GM11168 (cell line): ENCODE data around the gene CCDC69.
"Not testable (repeated sequence)": the region's sequence is repeated elsewhere in the genome, so short reads cannot be mapped to it uniquely, and the experiment has no call there.

Experiments used
- in situ Hi-C: fragments of 300-500 bp; cut with MboI; formaldehyde crosslinking; loops from one replicate; pipeline ENCODE4 v1.12.0; 2022; ENCODE audit warnings: low sequenced_read_pairs; ENCODE audit not compliant: unreplicated experiment

Gene CCDC69

DNA sequence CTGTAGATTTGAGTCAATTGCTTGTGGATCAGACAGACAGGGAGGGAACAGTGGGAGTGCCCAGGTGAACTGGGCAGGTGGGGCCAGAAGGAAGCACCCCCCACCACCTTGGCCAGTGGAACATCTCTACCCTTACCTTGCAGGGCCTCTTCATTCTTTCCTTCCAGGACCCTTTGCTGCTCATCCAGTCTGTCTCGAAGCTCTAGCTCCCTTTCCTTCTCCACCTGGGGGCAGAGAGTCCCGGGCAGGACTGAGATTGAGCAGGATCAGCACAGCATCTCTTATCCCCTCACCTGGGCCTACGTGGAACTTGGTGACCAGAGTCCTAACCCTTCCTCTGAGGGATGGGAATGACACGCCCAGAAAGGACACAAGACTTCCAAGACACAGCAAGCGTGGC lies 25.0 kb downstream of the CCDC69 start:
- in situ Hi-C loops = no loop called here

- in situ Hi-C loops = not testable (repeated sequence)
Measured at GRCh38 chr5:151197291-151197600, 26.6 kb downstream of the CCDC69 start.

DNA sequence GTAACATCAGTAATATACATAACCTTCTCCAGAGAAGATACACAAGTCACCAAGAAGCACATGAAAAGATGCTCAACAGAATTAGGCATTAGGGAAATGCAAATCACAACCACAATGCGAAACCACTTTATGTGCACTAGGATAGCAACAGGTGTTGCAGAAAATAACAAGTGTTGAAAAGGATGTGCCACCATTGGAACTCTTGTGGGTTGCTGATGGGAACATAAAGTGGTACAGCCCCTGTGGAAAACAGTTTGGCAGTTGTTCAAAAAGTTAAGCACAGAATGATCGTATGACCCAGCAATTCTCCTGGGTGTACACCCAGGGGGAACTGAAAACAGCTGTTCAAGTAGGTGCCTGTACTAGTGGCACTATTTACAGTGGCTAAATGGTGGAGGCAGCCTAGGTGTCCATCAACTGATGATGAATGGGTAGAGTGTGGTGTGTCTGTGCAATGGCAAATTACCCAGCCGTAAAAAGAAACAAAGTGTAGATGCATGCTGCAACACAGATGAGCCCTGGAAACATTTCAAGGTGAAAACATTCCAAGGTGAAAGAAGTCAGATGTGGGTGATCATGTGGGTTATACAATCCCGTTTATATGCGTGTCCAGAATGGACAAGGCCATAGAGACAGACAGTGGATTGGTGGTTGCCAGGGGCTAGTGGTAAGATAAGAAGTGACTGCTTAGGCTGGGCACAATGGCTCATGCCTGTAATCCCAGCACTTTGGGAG lies 27.2 kb downstream of the CCDC69 start:
- in situ Hi-C loops = no loop called here

DNA sequence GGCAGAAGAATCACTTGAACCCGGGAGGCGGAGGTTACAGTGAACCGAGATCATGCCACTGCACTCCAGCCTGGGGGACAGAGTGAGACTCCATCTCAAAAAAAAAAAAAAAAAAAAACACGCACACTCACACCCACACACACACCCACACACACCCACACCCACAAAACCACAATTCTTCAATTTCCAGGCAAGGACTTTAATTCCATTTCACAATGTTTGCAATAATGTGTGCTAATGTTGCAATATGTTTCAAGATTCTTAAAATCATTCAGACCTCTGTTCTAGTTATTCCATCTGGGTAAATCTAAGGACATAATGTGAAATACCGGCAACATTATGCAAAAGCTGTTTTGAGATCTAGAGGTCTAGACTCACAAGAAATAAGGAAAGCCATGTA lies 28.3 kb downstream of the CCDC69 start:
- in situ Hi-C loops = no loop called here

DNA sequence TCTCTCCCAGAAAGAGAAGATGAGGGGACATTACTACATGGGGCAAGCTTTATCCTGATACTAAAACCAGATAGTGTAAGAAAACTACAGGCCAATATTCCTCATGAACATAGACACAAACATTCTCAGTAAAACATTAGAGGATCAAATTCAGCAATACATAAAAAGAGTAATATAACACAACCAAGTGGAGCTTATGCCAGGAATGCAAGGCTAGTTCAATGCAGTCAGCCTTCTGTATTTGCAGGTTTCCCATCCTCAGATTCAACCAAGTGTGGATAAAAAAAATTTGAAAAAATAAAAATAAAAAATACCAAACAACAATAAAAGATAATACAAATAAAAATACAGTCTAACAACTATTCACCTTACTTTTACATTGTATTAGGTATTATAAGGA lies 31.3 kb downstream of the CCDC69 start:
- in situ Hi-C loops = no loop called here

DNA sequence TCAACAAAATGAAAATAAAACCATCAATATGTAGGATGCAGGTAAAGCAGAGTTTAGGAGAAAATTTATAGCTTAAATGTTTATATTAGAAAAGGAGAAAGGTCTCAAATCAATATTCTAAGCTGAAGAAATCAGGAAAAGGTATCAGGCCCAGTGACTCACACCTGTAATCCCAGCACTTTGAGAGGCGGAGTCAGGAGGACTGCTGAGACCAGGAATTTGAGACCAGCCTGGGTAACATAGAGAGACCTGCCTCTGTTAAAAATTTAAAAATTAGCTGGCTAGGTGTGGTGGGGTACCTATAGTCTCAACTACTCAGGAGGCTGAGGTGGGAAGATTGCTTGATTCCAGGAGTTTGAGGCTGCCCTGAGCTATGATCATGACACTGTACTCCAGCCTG lies 32.2 kb downstream of the CCDC69 start:
- in situ Hi-C loops = no loop called here

GRCh38 chr5:151189151-151189550 lies 34.7 kb downstream of the CCDC69 start:
- in situ Hi-C loops = no loop called here

- in situ Hi-C loops = no loop called here
Measured at GRCh38 chr5:151186538-151186937, 37.4 kb downstream of the CCDC69 start.

DNA sequence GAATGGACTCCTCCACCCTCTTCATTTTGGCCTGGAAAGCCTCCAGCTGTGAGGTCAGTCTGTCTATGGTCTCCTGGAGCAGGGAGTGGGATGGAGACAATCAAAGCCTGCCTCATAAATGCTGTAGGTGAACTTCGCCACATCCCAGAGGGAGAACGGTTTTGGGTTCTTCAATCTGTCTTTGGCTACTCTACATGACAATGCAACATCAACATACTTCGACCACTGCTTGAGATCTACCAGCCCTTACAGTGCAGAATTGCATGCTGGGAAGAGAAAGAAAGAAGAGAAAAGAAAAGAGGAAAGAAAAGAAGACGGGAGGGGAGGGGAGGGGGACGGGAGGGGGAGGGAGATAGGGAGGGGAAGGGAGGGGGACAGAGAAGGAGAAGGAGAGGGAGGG lies 37.8 kb downstream of the CCDC69 start:
- in situ Hi-C loops = no loop called here

GRCh38 chr5:151184316-151185042 lies 39.4 kb downstream of the CCDC69 start:
- in situ Hi-C loops = no loop called here

- in situ Hi-C loops = no loop called here
Measured at GRCh38 chr5:151183456-151184245, 40.2 kb downstream of the CCDC69 start.

GRCh38 chr5:151182976-151183375 lies 40.9 kb downstream of the CCDC69 start:
- in situ Hi-C loops = no loop called here

GRCh38 chr5:151182524-151182900 lies 41.4 kb downstream of the CCDC69 start:
- in situ Hi-C loops = no loop called here

DNA sequence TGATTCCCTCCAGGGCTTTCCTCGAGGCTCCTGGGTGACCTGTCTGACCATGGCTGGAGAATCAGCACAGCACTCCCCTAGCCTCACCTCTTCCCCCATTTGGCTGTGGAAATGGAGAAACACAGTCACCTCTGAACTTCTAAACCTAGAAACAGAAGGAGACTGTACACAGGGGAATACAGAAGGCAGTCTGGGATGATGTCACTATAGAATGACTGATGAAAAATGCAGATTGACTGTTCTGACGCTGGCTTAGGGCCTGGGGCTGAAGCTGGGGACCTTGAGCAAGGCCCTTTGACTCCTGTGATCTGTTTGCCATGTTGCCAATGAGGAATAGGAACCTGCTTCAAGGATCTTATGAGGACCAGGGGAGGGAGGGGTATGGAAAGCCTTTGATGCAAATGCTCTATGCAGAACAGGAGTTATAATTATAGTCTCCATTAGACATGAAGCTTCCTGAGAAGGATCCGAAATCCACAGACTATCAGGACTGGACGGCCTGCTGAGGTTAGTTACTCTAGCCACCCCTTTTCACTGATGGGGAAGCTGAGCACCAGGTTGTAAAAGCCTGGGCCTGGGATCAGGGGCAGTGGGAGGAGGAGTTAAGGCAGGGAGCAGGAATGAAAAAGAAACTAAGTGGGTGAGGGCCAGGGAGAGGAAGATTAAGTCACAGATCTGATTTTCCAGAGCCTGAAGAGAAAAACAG lies 41.9 kb downstream of the CCDC69 start:
- in situ Hi-C loops = no loop called here

- in situ Hi-C loops = no loop called here
Measured at GRCh38 chr5:151180291-151180690, 43.6 kb downstream of the CCDC69 start.

DNA sequence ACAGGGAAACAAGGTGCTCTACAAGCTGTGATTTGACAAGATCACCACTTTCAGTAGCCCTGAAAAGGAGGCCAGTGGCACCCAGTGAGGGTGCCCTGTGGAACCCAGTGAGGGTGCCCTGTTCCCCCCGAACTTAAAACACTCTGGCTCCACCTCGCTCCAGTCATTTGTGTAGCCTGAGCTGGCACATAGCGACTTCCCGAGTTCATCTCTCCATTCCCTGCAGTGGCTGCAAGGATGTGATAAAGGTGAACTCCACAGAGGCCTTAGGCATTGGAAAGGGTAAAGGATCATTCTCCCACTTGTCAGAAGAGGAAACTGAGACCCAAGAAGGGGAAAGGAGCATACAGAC lies 44.4 kb downstream of the CCDC69 start:
- in situ Hi-C loops = no loop called here

- in situ Hi-C loops = no loop called here
Measured at GRCh38 chr5:151178777-151179488, 45.0 kb downstream of the CCDC69 start.

GRCh38 chr5:151178372-151178771 lies 45.5 kb downstream of the CCDC69 start:
- in situ Hi-C loops = no loop called here

DNA sequence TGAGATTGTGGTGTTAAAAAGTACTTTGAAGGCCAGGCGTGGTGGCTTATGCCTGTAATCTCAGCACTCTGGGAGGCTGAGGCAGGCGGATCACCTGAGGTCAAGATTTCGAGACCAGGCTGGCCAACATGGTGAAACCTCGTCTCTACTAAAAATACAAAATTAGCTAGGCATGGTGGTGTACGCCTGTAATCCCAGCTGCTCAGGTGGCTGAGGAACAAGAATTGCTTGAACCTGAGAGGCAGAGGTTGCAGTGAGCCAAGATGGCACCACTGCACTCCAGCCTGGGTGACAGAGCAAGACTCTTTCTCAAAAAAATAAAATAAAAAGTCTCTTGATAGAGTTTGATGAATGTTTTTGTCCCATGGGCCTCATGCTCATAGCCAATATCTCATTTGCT lies 47.6 kb downstream of the CCDC69 start:
- in situ Hi-C loops = not testable (repeated sequence)

DNA sequence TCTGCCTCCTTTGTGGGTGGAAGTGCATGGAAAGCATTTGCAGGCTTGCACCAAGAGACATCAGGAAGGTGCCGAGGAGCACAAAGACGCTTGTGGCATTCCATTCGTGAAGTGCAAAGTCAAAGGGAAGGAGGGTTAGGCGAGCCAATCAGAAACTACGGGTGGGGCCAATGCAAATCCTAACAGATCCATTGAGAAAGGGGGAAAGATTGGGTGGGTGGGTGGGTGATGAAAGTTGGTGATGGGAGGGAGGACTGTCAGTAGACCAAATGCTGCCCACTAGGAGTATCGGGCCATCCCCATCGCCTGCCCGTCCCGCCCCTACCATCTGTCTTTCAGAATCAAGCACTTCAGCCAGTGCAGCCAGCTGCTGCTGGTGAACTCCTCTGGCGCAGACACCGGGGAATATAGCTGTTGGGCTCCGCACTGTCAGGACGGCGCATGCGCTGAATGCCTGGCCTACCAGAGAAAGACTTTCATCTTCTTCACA lies 49.2 kb downstream of the CCDC69 start:
- in situ Hi-C loops = no loop called here
